Common myeloid progenitor, CD34-positive (primary cell): ENCODE measurements around the gene CDRT4.
"Not testable (repeated sequence)": the region's sequence is repeated elsewhere in the genome, so short reads cannot be mapped to it uniquely, and the experiment has no call there.

Experiments used
- CTCF ChIA-PET: fragments of 350-600 bp; sonication (Branson Sonifier 250); formaldehyde crosslinking; loops from one replicate; lab custom pipeline; 2021; ENCODE audit warnings: antibody characterized with exemption; lab: Charles Lee
- POLR2A ChIA-PET: fragments of 350-600 bp; sonication (Branson Sonifier 250); formaldehyde crosslinking; loops from one replicate; lab custom pipeline; 2021; ENCODE audit warnings: antibody characterized with exemption; lab: Charles Lee
- DNase-seq, 3 donors: peaks; one replicate each; pipeline versions ENCODE4 v3.0.0 to v3.0.0-alpha.2; 2013
- H3K27ac ChIP-seq, 2 experiments: 1 replicate in 1 of 2; 2 replicates in 1 of 2; pipeline ENCODE4 v1.7.0; 2013; ENCODE audit warnings: inconsistent platforms in 2 of 2, low read length in 2 of 2, mild to moderate bottlenecking in 2 of 2, low read depth in 1 of 2, moderate library complexity in 1 of 2; ENCODE audit not compliant: severe bottlenecking in 2 of 2, insufficient read depth in 1 of 2, poor library complexity in 1 of 2
- H3K27me3 ChIP-seq, 5 experiments: replicated peaks in 2 of 5; 1 replicate in 3 of 5; 2 replicates in 2 of 5; pipeline versions ENCODE4 v1.6.1 to v1.7.0; 2013; ENCODE audit warnings: low read length in 4 of 5, mild to moderate bottlenecking in 2 of 5, moderate library complexity in 2 of 5, inconsistent platforms in 1 of 5; ENCODE audit not compliant: insufficient read depth in 5 of 5, control insufficient read depth in 4 of 5
- H3K36me3 ChIP-seq, 4 experiments: 1 replicate in 2 of 4; 2 replicates in 2 of 4; pipeline versions ENCODE4 v1.6.1 to v1.7.0; 2013; ENCODE audit warnings: low read length in 3 of 4, control low read depth in 1 of 4, mild to moderate bottlenecking in 1 of 4; ENCODE audit not compliant: control insufficient read depth in 4 of 4, insufficient read depth in 4 of 4
- H3K4me1 ChIP-seq, 4 experiments: 1 replicate in 3 of 4; 2 replicates in 1 of 4; pipeline versions ENCODE4 v1.6.1 to v1.7.1; 2013; ENCODE audit warnings: low read length in 3 of 4, mild to moderate bottlenecking in 3 of 4, control low read depth in 1 of 4, inconsistent platforms in 1 of 4, moderate library complexity in 1 of 4; ENCODE audit not compliant: control insufficient read depth in 4 of 4, insufficient read depth in 4 of 4; ENCODE audit errors: control extremely low read depth in 1 of 4
- H3K4me3 ChIP-seq, 7 experiments: 1 replicate in 4 of 7; 2 replicates in 3 of 7; pipeline versions ENCODE4 v1.5.1 to v1.7.0; 2013; ENCODE audit warnings: mild to moderate bottlenecking in 7 of 7, low read length in 6 of 7, moderate library complexity in 6 of 7, inconsistent platforms in 2 of 7, low read depth in 2 of 7, control low read depth in 1 of 7; ENCODE audit not compliant: insufficient read depth in 4 of 7, control insufficient read depth in 1 of 7; ENCODE audit errors: extremely low read depth in 1 of 7
- H3K9me3 ChIP-seq, 5 experiments: 1 replicate in 4 of 5; 2 replicates in 1 of 5; pipeline versions ENCODE4 v1.6.1 to v1.7.1; 2013; ENCODE audit warnings: low read length in 4 of 5, mild to moderate bottlenecking in 2 of 5, inconsistent platforms in 1 of 5, low read depth in 1 of 5, moderate library complexity in 1 of 5; ENCODE audit not compliant: control insufficient read depth in 4 of 5, insufficient read depth in 2 of 5; ENCODE audit errors: control extremely low read depth in 1 of 5
- WGBS: methylation state at CpG from one replicate; pipeline ENCODE4 v1.1.5; 2013; ENCODE audit not compliant: insufficient coverage; 5-methylcytosine and 5-hydroxymethylcytosine counted together

The CDRT4 gene

DNA sequence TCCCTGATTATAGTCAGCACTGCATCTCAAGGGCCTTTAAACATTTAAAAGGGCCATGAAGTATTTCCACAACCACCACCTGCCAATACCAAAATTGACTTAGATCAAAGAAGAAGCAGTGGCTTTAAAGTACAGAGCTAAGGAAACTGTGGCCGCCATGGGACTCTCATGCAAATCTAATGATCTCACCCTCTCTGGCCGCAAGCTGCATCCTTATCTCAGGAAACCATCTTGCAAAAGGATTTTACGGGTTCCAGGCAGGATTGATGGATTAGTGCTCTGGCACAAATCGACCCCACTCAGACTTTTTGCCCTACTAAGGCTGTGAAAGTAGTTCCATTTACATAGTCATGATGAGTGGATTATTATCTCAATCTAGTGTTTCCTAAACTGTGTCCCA, 22.6 kb downstream of the CDRT4 start:
- CTCF ChIA-PET = no interaction called here
- Histone ChIP-seq H3K36me3 (peaks cover 0 to 4% (median 0%) of the 10 kb centered on the region in 4 experiments), H3K4me3 (no peak overlapping the region), H3K27ac (no peak overlapping the region), H3K27me3 (no peaks in the 10 kb centered on the region), H3K4me1 (peaks cover 0 to 14% (median 9%) of the 10 kb centered on the region in 4 experiments), H3K9me3 (no peaks in the 10 kb centered on the region)
- WGBS = 0% methylated on average over 2 of the region's 4 CpGs
- POLR2A ChIA-PET = interaction anchor here (0.6 kb wide), 1 partner anchor 46 kb away, joined by 3 read pairs; no protein-coding TSS in a partner anchor
- peak; percentile 72 to 94 (median 89) for DNase-seq

DNA sequence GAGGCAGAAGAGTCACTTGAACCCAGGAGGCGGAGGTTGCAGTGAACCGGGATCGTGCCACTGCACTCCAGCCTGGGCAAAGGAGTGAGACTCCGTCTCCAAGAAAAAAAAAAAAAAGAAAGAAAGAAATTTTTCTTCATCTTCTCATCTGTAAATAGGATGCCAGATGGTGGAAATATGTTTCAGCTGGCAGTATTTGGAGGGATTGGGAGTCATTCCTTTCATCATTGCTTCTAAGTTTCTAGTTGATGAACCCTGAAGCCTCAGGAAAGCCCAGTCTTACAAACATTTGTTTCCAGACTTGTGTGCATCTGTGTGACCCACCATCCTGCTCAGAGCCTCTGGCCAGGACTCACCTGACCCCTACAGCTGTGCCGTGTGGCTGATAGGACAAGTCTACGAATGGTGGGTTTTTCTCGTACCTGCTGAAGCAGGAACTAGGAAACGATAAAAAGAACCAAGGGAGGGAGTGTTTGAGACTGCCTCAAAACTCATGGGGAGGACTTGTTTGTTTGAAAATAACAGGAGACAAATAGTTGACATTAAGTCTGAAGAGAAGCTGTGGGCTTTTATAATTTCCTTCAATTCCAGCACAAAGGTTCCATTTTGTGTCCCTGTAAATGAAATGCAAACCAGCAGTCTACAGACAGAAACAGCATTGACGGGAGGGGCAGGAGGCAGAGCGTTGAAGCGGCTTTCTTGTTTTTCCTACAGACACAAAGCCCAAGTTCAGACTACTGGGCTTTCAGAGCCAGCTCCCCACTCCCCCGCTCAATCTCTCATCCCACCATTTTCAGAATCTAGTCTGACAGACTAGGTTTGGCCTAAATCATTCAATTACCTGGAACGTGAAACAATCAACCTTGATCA, 24.9 kb downstream of the CDRT4 start:
- no peak for DNase-seq
- Histone ChIP-seq H3K36me3 (peaks cover 0 to 7% (median 5%) of the 10 kb centered on the region in 4 experiments), H3K27ac (no peak overlapping the region), H3K9me3 (no peaks in the 10 kb centered on the region), H3K4me1 (peaks cover 0 to 14% (median 9%) of the 10 kb centered on the region in 4 experiments), H3K4me3 (no peak overlapping the region), H3K27me3 (no peaks in the 10 kb centered on the region)
- POLR2A ChIA-PET = no interaction called here
- 100% methylated on average over 9 of the region's 13 CpGs for WGBS
- CTCF ChIA-PET = no interaction called here

- Histone ChIP-seq H3K27me3 (no peaks in the 10 kb centered on the region), H3K27ac (no peak overlapping the region), H3K4me1 (peaks cover 0 to 18% (median 9%) of the 10 kb centered on the region in 4 experiments), H3K4me3 (no peak overlapping the region), H3K36me3 (peaks cover 0 to 9% (median 6%) of the 10 kb centered on the region in 4 experiments), H3K9me3 (peaks cover 0 to 7% (median 0%) of the 10 kb centered on the region in 5 experiments)
- CTCF ChIA-PET = no interaction called here
- POLR2A ChIA-PET = interaction anchor here (0.6 kb wide), 1 partner anchor 1545 kb away, joined by 4 read pairs; no protein-coding TSS in a partner anchor
- WGBS = 81% methylated on average over 3 of the region's 4 CpGs
- DNase-seq = no peak
Observed at GRCh38 chr17:15441315-15441714, 26.1 kb downstream of the CDRT4 start.

- no peak overlapping the region for H3K27ac ChIP-seq
- ChIA-PET CTCF (no interaction called here), POLR2A (no interaction called here)
- H3K4me1 ChIP-seq = peaks cover 0 to 15% (median 7%) of the 10 kb centered on the region in 4 experiments
- peak in 1 of 3 donors; percentile 4 for DNase-seq
- peaks cover 0 to 7% (median 0%) of the 10 kb centered on the region in 5 experiments for H3K9me3 ChIP-seq
- peaks cover 0 to 9% (median 6%) of the 10 kb centered on the region in 4 experiments for H3K36me3 ChIP-seq
- no peaks in the 10 kb centered on the region for H3K27me3 ChIP-seq
- 90% methylated on average over 2 of the region's 3 CpGs for WGBS
- no peak overlapping the region for H3K4me3 ChIP-seq
Observed at GRCh38 chr17:15440347-15440746, 27.1 kb downstream of the CDRT4 start.

- 98% methylated on average over 6 of the region's 8 CpGs for WGBS
- not testable (repeated sequence) for H3K4me3 ChIP-seq
Observed at GRCh38 chr17:15439205-15439985, 28.0 kb downstream of the CDRT4 start.

DNA sequence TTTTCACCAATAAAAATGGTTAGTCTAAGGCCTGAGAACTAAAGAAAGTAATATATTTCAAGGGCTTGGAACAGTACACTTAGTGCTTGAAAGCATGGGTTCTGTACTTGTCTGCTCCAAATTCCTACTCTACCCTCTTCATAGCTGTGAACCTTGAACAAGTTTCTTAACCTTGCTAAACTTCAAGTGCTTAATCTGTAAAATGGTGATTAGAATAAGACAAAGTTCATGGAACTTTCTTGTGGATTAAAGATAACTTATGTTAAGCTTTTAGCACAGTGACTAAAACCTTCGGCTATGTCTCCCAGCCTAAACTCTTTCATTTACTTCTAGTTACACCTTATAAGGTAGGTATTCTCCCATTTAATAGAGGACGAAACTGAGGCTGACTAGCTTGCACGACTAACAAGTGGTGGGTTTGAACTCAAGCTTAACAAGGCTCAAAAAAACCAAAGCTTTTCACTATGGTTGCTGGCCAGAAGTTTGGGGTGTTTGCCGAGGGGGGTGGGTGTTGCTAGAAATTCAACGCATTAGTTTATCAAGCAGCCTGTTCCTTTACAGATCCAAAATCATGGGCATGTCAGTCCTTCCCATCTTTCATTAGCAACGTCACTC, 28.8 kb downstream of the CDRT4 start:
- DNase-seq = no peak
- Histone ChIP-seq H3K4me3 (no peak overlapping the region), H3K36me3 (peaks cover 0 to 9% (median 6%) of the 10 kb centered on the region in 4 experiments), H3K4me1 (peaks cover 0 to 4% (median 0%) of the 10 kb centered on the region in 4 experiments), H3K27me3 (no peaks in the 10 kb centered on the region), H3K27ac (no peak overlapping the region), H3K9me3 (peaks cover 0 to 7% (median 0%) of the 10 kb centered on the region in 5 experiments)
- ChIA-PET POLR2A (no interaction called here), CTCF (no interaction called here)
- WGBS = 100% methylated on average over 3 of the region's 6 CpGs

More at GRCh38 chr17:15439205-15439985, 28.0 kb downstream of the CDRT4 start:
- H3K9me3 ChIP-seq, H3K36me3 ChIP-seq, CTCF ChIA-PET, H3K27ac ChIP-seq, DNase-seq, H3K27me3 ChIP-seq, H3K4me1 ChIP-seq, POLR2A ChIA-PET: not testable (repeated sequence)
